Measurements from ENCODE around the gene AUNIP. TPM values are rescaled to one million over a fixed set of nuclear protein-coding genes. Genes with fewer than 3 reads are reported as not detected.
"Not testable (repeated sequence)": the region's sequence is repeated elsewhere in the genome, so short reads cannot be mapped to it uniquely, and the experiment has no call there.

The AUNIP gene
- total RNA-seq, 4 donors from 2014 or later = 1.3 to 5.4 (median 2.5) TPM

DNA sequence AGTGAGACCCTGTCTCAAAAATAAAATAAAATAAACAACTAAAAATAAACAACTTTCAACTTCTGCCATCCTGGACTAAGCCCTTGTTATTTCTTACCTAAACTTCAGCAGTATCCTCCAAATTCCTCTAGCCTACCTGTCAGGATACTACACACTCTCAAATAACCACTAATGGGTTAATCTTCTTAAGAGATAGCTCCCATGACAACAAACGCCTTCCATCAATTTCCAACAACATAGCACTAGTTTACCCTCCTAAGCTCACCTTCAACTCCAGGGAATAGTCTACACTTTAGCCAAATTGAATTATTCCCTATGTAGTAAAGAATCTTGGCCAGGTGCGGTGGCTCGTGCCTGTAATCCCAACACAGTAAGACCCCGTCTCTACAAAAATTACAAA is 11.3 kb downstream of the AUNIP start:
- intact Hi-C loops (cut with DNase I) = no loop called here
- Histone ChIP-seq H3K27me3 (no peaks in the 10 kb centered on the region), H3K27ac (no peak overlapping the region), H3K36me3 (no peaks in the 10 kb centered on the region), H3K4me1 (no peaks in the 10 kb centered on the region), H3K4me3 (no peak overlapping the region), H3K9me3 (no peaks in the 10 kb centered on the region)
- no peak for DNase-seq
- WGBS, 2 donors = 79 to 81% methylated on average over 4 of the region's 4 CpGs
- TF ChIP-seq, protein P1, sequence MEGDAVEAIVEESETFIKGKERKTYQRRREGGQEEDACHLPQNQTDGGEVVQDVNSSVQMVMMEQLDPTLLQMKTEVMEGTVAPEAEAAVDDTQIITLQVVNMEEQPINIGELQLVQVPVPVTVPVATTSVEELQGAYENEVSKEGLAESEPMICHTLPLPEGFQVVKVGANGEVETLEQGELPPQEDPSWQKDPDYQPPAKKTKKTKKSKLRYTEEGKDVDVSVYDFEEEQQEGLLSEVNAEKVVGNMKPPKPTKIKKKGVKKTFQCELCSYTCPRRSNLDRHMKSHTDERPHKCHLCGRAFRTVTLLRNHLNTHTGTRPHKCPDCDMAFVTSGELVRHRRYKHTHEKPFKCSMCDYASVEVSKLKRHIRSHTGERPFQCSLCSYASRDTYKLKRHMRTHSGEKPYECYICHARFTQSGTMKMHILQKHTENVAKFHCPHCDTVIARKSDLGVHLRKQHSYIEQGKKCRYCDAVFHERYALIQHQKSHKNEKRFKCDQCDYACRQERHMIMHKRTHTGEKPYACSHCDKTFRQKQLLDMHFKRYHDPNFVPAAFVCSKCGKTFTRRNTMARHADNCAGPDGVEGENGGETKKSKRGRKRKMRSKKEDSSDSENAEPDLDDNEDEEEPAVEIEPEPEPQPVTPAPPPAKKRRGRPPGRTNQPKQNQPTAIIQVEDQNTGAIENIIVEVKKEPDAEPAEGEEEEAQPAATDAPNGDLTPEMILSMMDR (IDR thresholded peaks at IDR 0.05) = no peak
- no peak for TF ChIP-seq POLR2A (IDR thresholded peaks at IDR 0.05)

DNA sequence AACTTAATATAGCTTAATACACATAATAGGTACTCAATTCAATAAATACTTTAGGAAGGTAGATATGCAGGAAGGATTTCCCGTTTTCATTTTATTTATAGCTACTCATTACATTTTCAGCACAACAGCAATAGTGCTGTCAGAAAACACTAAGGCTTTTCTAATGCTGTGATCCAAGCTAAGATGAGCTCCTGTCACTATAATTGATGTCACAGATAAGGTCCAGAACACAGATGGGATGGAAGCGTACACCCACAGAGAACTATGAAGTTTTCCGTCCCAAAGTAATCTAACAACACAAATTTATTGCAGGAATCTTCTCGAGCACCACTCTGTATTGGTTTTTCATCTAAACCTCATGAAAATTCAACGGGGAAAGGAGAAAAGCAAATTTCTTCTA is 13.6 kb downstream of the AUNIP start:
- Histone ChIP-seq H3K4me3 (no peak overlapping the region), H3K9me3 (no peaks in the 10 kb centered on the region), H3K27ac (no peak overlapping the region), H3K4me1 (no peaks in the 10 kb centered on the region), H3K27me3 (no peaks in the 10 kb centered on the region), H3K36me3 (no peaks in the 10 kb centered on the region)
- no peak for DNase-seq
- TF ChIP-seq, protein P1 (IDR thresholded peaks at IDR 0.05) = no peak
- TF ChIP-seq POLR2A (IDR thresholded peaks at IDR 0.05) = no peak
- 81 to 90% methylated on average over 5 of the region's 5 CpGs for WGBS, 2 donors
- intact Hi-C loops (cut with DNase I) = no loop called here

DNA sequence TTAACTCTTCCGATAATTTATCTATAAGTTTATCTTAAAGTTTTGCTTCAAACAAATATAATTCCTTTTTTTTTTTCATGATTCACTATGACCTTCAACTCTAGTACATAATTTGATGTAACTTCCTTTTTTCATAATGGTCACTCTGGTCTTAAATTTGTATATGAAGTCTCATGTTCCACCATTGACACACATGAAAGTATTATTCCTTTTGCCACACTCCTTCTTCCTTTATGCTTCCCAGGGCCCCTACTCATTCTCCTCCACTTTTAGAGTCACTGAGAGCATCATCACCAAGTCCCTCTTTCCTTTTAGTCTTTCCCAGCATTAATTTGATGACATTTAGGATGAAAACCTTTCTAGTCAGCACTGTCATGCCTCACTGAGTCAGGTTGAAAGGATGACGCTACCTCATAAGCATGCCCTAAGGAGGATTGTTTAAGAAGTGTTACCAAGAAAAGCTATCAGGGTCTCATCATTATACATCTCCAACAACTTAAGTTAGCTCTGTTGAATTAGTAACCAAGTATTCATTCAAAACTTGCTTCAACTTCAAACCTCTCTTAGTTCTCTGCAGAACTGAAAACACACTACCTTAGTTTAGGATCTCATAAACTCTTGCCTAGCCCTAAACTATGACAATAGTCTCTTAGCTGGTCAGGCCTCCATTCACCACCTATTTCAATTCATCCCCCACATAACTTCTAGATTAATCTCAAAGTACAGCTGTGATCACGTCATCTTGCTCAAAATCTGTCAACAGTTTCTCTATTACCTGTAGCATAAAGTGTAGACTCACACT is 14.5 kb downstream of the AUNIP start:
- H3K27ac ChIP-seq = no peak overlapping the region
- intact Hi-C loops (cut with DNase I) = no loop called here
- no peak overlapping the region for H3K4me3 ChIP-seq

DNA sequence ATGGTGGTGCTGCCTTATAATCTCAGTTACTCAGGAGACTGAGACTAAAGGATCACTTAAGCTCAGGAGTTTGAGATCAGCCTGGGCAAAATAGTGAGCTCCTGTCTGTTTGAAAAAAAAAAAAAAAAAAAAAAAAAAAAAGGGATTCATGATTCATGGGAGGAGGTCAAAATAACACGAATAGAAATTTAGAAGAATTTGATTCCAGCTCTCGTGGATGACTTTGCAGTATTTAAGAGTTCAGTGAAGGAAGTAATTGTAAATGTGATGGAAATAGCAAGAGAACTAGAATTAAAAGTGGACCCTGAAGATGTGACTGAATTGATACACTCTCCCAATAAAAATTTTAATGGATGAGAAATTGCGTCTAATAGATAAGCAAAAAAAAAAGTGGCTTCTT is 15.8 kb downstream of the AUNIP start:
- Histone ChIP-seq H3K4me3 (no peak overlapping the region), H3K27me3 (no peaks in the 10 kb centered on the region), H3K4me1 (no peaks in the 10 kb centered on the region), H3K27ac (no peak overlapping the region), H3K36me3 (no peaks in the 10 kb centered on the region), H3K9me3 (no peaks in the 10 kb centered on the region)
- no peak for DNase-seq
- TF ChIP-seq, protein P1 (IDR thresholded peaks at IDR 0.05) = no peak
- TF ChIP-seq POLR2A (IDR thresholded peaks at IDR 0.05) = no peak
- WGBS, 2 donors = 85 to 95% methylated on average over 3 of the region's 3 CpGs
- intact Hi-C loops (cut with DNase I) = no loop called here

More for the DNA sequence above, 14.5 kb downstream of the AUNIP start:
- Histone ChIP-seq H3K4me1 (no peaks in the 10 kb centered on the region), H3K9me3 (no peaks in the 10 kb centered on the region), H3K27me3 (no peaks in the 10 kb centered on the region), H3K36me3 (no peaks in the 10 kb centered on the region)
- no peak for TF ChIP-seq POLR2A (IDR thresholded peaks at IDR 0.05)
- TF ChIP-seq, protein P1 (IDR thresholded peaks at IDR 0.05) = no peak
- no peak for DNase-seq
- WGBS, 2 donors = 90% methylated on average over 3 of the region's 3 CpGs

DNA sequence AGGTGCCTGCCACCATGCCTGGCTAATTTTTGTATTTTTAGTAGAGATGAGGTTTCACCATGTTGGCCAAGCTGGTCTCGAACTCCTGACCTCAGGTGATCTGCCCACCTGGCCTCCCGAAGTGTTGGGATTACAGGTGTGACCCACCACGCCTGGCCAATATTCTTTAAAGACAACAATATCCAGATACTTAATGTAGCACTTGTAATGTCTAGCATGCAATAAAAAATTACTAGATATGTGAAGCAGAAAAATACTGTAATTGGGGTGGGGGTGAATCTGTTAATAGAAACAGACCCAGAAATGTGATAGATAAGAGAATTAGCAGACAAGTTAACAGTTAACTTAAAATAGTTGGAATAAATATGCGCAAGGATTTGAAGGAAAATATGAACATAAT is 19.4 kb downstream of the AUNIP start:
- H3K36me3 ChIP-seq = peaks cover 0 to 11% (median 0%) of the 10 kb centered on the region in 3 donors
- H3K4me3 ChIP-seq; intact Hi-C loops (cut with DNase I); H3K27me3 ChIP-seq; H3K4me1 ChIP-seq; H3K9me3 ChIP-seq; DNase-seq; H3K27ac ChIP-seq: not testable (repeated sequence)
- WGBS, 2 donors = 86 to 100% methylated on average over 3 to 4 of the region's 4 CpGs
